ENCODE results near the gene TCF12.

TCF12 gene

DNA sequence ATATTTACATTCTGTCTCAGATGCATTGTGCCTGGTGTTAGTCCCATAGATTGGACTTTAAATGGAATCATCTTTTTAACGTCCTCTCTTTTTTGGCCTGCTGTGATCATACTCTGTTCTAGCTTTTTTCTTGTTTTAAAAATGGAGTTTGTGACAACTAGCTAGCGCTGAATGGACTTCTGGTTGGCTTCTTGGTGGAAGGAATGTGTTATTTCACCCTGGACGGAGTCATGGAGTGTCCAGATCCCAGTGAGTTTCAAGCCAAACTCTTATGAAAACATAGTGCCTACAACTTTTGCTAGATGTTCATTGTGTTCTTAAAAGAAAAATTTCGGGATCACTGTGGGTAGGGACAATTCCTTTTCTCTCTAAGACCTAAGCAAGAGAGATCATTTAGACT, 192.6 kb downstream of the TCF12 start:
- no peak for DNase-seq (ENCODE audit: extremely low spot score, insufficient read length, low read depth)

DNA sequence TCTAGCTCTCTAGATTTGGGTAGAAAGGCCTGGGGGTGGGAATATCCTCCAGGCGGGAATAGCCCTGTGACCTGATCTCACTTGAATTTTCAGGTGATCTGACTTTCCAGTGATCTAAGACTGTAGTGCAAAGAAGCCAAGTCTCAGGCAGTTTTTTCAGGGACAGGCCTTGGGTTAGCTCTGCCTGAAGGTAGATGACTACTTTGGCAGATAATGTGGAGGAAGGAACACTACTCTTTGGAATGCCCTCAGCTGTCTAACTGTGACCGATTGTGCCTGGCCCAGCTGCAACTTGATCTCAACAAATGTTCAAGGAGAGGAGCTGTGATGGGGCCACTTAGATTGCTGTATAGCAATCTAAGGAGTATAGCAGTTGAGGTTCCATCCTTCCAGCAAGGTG, 193.7 kb downstream of the TCF12 start:
- DNase-seq (ENCODE audit: extremely low spot score, insufficient read length, low read depth) (no peak), FAIRE-seq (no peak)

More for the DNA sequence above, 192.6 kb downstream of the TCF12 start:
- no peak for FAIRE-seq

- DNase-seq (ENCODE audit: extremely low spot score, insufficient read length, low read depth): no peak
- FAIRE-seq: peak; percentile 59
Observed at GRCh38 chr15:57114070-57114469, 195.6 kb downstream of the TCF12 start.

DNA sequence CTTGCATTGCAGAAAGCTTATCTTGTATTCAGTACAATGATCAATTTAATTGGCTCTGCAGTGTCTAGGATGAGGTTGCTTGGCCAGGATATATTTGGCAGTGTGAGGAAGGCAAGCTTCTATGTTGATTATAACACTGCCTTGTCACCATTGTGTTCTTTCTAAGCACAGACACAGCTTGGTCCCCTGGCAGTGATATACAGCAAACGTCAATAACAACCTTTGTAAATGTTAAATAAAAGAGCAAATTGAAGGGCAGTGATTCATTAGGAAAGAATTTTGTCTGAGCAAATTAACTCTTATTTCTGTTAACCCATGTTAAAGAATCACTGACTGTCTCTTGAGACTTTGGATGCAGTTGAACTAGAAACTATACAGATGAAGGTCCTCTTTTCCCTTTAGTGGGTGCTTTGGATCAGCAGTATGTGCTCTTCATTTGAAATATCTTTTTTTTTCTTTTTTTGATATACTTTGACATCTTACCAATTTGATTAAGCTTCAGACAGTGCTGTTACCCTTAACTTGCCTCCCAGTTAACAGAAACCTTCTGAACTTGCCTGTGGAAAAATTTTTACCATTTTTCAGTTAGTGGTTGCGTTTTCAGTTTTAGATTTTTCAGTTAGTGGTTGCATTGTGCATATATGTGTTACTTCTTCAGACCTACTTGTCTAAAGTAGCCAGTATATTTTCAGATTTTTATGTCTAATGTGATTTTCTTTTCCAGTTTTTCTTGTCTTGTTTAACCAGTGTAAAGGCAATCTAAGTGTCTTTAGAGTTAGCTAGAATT, 199.8 kb downstream of the TCF12 start:
- FAIRE-seq (peak; percentile 63), DNase-seq (ENCODE audit: extremely low spot score, insufficient read length, low read depth) (no peak)

DNA sequence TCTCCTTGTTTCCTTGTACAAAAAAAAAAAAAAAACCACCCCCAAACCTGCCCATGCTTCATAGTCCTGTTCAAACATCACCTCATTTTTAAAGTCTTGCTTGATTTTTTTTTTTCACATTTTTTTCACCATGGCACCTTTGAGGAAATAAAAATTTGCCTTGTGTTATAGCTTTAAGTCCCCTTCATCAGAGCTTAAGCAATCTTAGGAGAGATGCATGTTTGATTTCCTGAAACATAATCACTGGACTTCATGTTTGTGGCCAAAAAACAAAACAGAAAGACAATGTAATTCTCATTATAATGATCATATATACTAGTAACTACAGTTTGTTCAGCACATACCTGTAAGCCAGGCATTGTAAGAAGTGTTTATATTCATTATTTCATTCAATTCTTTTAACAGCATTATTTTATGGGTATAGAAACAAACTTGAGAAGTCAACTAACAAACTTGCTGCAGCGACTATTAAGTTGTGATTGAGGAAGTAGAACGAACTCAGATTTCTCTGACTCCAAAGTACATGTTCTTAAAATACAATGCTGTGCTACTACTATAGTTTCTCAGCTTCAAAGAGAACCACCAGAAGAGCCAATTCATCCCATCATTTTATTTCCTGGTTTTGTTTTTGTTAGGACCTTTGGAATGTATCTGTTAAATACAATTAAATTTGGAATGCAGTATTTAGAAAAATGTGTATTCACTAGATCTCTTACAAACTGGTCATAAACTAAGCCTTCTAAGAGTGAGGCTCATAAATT, 203.8 kb downstream of the TCF12 start:
- no peak for DNase-seq (ENCODE audit: extremely low spot score, insufficient read length, low read depth)
- no peak for FAIRE-seq

DNA sequence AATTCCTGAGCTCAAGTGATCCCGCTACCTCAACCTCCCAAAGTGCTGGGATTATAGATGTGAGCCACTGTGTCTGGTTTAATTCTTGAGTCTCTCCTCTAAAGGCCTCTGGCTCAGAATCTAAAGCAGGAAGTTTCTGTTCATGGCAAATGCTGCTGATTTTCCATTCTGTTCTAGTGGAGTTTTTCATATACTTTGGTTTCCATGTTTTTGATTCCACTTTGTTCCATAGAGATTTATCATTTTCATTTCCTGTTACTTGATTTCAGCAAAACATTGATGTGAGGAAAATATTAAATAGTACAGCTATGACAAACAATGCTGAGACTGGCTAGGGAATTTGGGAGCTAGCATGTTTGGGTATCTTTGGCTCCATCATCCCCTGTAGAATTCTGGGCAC, 205.6 kb downstream of the TCF12 start:
- FAIRE-seq: no peak
- DNase-seq (ENCODE audit: extremely low spot score, insufficient read length, low read depth): no peak

DNA sequence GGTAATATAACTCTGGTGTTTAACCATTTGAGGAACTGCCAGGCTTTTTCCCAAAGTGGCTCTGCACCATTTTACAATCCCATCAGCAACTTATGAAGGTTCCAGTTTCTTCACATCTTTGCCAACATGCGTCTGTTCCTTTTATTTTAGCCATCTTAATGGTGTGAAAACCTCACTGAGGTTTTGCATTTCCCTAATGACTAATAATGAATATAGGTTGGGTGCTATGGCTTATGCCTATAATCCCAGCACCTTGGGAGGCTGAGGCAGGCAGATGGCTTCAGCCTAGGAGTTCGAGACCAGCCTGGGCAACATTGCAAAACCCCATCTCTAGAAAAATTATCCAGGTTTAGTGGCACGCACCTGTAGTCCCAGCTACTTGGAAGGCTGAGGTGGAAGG, 210.6 kb downstream of the TCF12 start:
- DNase-seq (ENCODE audit: extremely low spot score, insufficient read length, low read depth): no peak
- peak; percentile 15 for FAIRE-seq

DNA sequence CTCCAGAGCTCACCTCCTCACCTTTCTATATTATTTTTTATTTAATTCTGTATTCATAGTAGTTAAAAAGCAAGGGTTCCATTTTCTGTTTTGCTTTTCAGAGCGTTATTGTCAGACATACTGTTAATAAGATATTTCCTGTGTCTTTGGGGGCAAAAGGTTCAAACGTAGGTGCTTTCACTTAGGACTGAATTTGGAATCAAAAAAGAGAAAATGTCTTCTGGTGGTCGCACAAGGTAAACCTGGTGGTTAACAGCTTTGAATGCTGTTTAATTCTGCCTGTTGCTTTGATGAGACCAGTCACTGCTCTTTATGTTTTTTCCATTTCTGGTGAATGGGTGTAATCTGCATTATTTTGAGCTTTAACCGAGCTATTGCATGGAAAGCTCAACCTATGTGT, 212.5 kb downstream of the TCF12 start:
- DNase-seq (ENCODE audit: extremely low spot score, insufficient read length, low read depth) (no peak), FAIRE-seq (peak; percentile 51)

GRCh38 chr15:57133127-57133968, 214.9 kb downstream of the TCF12 start:
- FAIRE-seq (no peak), DNase-seq (ENCODE audit: extremely low spot score, insufficient read length, low read depth) (no peak)

GRCh38 chr15:57134071-57134605, 215.7 kb downstream of the TCF12 start:
- FAIRE-seq (no peak), DNase-seq (ENCODE audit: extremely low spot score, insufficient read length, low read depth) (no peak)

GRCh38 chr15:57134851-57135250, 216.4 kb downstream of the TCF12 start:
- no peak for DNase-seq (ENCODE audit: extremely low spot score, insufficient read length, low read depth)
- FAIRE-seq: no peak

DNA sequence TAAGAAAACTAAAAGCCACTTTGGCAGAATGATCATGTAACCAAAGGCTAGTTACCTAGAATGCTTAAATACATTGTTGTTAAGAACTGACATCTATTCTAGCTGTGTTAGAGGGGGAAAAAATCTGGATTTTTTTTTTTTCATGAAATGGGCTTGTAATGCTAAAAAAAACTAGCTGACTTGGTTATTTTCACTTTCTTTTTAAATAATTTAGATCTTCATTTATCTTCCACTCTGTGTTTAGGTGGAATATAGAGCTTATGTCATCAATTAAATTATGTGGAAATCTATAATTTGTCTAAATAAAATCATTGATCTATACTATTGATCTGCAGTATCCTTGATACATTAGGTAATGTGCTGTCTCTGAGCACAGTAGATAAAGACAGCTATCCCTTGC, 217.4 kb downstream of the TCF12 start:
- FAIRE-seq: no peak
- DNase-seq (ENCODE audit: extremely low spot score, insufficient read length, low read depth): no peak

DNA sequence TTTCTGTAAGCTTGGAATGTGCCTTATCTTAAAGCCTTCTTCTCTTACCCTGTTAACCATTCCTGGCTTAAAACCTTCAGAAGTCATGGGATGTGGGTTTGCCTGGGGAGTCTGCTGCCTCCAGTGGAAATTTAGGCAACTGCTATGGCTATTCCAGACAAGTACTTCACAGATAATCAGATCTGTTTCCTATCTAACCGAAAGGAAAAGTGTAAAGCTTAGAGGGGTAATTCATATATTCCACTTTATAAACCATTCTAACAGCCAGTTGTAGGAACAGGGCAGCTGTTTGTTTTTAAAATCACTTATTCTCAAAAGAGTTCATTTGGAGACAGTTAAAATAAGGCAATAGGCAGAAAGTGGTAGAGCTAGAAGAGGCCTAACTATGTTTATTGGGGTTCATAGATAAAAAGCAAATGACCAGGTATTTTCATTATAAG, 219.9 kb downstream of the TCF12 start:
- no peak for DNase-seq (ENCODE audit: extremely low spot score, insufficient read length, low read depth)
- FAIRE-seq: no peak

GRCh38 chr15:57143511-57144078, 225.2 kb downstream of the TCF12 start:
- no peak for FAIRE-seq

GRCh38 chr15:57144448-57144847, 226.0 kb downstream of the TCF12 start:
- DNase-seq (ENCODE audit: extremely low spot score, insufficient read length, low read depth) (no peak), FAIRE-seq (no peak)

More at GRCh38 chr15:57143511-57144078, 225.2 kb downstream of the TCF12 start:
- no peak for DNase-seq (ENCODE audit: extremely low spot score, insufficient read length, low read depth)

- DNase-seq (ENCODE audit: extremely low spot score, insufficient read length, low read depth) (peak; percentile 20), FAIRE-seq (peak; percentile 48)
Observed at GRCh38 chr15:57146506-57147201, 228.2 kb downstream of the TCF12 start.

DNA sequence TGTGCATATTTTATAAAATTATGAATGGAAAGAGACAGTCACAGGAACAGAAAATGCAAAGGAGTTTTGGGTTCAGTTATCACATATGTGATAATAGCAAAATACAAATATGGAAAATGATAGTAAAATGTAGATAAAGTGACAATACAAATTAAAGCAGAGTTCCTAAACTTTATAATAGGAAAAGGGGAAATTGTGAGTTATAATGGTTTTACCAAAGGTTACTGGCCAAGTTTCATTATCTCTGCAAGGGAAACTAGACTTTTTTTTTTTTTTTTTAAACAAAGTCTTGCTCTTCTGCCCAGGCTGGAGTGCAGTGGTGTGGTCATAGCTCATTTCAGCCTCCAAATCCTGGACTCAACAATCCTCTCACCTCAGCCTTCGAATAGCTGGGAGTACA, 229.2 kb downstream of the TCF12 start:
- FAIRE-seq: no peak
- DNase-seq (ENCODE audit: extremely low spot score, insufficient read length, low read depth): no peak

DNA sequence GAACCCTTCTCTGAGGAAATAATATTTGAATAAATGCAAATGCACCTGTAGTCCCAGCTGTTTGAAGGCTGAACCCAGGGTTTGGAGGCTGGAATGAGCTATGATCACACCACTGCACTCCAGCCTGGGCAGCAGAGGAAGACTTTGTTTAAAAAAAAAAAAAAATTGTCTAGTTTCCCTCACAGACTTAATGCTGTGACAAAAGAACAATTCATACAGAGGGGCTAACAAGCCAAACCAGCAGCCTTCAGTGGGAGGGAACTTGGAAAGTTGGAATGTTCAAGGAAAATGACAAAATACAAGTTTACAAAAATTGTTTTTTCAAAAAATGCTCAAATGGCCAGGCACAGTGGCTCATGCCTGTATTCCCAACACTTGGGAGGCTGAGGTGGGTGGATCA, 229.8 kb downstream of the TCF12 start:
- FAIRE-seq (no peak), DNase-seq (ENCODE audit: extremely low spot score, insufficient read length, low read depth) (no peak)

GRCh38 chr15:57149196-57149595, 230.8 kb downstream of the TCF12 start:
- peak; percentile 12 for FAIRE-seq

More at GRCh38 chr15:57149196-57149595, 230.8 kb downstream of the TCF12 start:
- no peak for DNase-seq (ENCODE audit: extremely low spot score, insufficient read length, low read depth)

All from GM18507 (cell line).